ENCODE measurements around the gene MEGF9.

Gene MEGF9

DNA sequence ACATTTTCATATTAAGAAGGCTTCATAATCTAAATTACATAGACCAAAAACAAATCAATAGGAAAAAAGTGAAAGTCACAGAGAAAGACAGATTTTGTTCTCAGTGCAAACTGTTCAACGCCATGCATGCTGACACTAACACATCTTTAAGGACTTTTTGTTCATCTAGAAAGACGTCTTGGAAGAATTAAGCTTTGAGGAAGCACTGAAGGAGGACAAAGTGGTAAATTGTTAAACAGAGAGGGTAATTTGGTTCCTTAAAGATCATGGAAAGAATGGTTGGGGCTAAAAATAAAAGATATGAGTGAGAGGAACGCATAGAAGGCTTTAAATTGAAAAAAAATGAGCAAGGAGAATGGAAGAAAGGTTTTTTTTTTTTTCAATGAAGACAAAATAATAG lies 9.1 kb downstream of the MEGF9 start:
- no peak for DNase-seq (ENCODE audit: low spot score)

DNA sequence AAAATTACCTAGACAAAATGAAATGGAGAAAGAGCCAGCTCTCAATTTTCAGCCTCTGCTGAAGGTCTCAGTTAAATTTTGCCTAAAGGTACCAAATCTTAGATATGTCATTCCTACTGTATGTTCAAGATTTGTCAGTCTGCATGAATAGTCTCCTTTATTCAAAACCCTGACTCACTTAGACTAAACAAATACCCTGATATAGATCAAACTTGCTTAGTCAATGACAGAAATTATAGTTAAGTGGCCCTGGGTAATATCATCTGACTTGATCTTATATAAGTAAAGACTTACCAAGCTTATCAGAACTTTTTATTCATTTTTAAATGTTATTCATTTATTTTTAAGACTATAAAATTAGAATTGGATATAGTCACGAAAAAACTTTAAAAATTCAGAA lies 12.2 kb downstream of the MEGF9 start:
- DNase-seq (ENCODE audit: low spot score), result no peak

DNA sequence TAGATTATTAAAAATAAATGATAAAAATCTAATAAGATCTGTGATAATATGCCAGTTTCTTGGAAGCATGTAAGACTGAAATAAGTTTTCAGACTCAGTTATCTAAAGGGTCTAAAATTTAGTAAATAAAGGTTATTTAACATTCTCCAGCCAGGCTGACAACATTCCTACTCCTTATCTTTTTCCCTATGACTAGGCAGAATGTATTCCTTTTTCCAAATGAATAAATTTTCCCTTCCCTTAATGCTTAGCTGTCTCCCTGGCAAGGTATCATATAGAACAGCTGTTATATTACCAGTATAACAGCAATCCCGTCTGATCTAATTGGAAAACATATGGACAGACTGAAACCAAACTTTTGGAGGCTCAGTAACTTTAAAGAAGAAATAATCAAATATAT lies 13.0 kb downstream of the MEGF9 start:
- DNase-seq (ENCODE audit: low spot score), result no peak

DNA sequence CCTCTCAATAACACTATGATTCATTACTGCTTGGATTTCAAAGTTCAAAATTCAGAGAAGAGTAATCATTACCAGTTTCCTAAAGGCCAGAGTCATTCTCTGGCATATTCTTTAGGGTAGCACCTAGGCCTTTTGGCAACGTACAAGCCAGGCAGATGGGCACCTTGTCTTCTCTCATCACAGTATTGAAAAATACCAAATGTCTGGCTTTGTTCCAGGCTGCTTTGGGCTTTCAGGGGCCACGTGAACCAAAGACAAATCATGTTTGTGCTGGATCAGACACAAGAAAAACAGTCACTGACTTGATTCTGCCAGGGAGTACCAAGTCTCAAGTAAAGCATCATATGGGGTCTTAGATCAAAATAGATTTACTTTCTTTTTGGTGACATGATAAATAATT lies 15.5 kb downstream of the MEGF9 start:
- peak; percentile 56 for DNase-seq (ENCODE audit: low spot score)

DNA sequence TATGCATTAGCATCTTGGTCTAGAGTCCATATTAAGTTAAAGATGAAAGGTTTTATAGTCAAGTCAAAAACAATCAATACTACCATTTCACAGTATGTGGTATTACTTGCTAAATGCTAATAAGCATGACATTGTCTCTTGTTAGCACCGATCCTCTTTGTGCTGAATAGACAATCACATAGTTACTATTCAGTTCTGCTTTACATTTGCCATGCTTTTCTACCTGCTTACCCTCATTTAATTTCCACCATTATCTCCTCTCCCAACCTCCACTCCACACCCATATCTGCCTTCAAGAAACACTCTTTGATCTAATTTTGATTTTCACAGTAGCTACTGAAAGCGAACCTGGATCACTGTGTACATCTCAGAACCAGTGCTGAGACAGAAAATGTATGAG lies 16.8 kb downstream of the MEGF9 start:
- no peak for DNase-seq (ENCODE audit: low spot score)

DNA sequence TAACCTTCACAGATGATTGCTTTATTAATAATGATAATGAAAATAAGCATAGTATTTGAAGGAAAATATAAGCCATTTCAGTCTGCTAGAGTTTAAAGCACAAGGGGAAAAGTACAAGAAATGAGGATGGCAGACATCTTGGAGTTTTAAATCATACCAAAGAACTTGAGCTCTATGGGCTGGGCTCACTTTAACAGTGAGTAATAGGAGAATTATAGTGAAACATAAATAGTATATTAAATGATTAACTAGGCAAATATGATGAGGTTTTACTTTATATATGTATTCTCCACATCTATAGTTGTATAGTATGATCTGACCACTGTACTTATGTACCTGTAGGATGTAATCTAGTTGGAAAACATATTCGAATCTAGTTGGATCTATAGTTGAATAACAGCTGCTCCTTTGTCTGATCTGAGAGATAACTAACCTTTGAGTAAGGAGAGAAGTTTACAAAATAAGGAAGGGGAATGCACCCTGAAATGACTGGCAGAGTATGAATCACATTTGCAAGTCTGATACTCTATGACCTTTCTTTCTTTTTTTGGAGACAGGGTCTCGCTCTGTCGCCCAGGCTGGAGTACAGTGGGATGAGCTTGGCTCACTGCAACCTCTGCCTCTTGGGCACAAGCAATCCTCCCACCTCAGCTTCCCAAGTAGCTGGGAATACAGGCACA lies 17.6 kb downstream of the MEGF9 start:
- DNase-seq (ENCODE audit: low spot score), result no peak

DNA sequence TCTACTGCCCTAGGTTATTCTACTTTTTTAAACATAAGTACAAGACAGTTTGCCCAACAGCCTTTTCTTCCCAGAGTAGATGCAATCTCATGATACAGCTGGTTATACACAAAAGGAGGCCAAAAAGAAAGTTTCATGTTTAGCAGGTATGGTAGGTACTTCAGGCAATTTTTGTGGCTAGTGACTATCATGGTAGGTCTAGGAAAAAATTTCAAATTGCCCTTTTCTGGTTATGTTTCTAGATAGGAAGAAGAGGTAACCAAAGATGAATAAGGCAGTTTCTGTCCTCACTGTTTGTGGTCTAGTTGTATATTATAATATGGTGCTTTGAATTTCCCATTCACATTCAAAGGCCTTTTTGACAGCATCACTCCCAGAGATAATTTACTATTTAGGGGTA lies 19.7 kb downstream of the MEGF9 start:
- no peak for DNase-seq (ENCODE audit: low spot score)

DNA sequence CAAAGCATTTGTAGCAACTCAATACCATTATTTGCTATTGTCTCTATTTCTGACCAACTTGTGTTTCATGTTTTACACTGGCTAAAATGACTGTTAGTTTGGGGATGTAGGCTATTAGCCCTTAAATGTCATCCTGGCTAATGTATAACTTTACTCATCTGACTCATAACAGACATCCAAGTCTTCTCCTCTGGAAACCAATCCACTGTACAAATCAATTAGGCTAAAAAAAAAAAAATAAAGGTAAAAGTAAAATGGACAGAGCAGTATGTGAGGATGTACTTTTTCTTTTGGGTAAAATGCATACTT lies 20.6 kb downstream of the MEGF9 start:
- no peak for DNase-seq (ENCODE audit: low spot score)

DNA sequence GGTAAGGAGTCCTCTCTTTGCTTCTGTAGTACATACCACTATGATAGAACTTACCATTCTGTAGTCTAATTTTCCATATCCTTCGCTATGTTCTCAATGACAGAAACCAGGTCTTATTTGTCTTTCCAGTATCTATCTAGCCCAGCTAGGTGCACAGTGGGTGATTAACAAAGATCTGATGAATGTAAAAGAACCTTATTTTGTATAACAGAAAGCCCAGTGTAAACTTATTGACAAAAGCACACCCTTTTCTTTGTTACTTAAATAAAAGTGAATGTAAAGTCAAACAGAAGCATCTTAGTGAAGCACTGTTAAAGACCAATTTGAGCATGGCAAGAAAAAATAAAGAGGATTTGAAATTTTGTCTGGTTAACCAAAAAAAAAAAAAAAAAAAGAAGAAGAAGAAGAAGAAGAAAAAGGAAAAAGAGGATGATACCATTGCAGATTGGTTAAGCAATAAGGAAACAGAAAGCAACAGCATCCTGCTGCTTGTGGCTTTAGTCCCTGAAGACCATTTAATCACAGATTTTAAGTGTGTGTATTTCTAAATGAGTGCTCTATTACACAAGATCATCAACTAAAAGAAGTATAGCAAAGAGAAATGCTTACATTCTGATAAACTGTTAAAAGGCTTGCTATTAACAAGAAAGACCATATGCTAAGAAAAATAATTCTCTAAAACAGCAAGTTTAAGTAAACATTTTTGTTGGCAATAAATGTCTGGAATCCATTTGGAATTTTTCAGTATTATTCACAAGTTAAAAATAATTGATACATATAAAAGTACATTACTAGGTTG lies 21.2 kb downstream of the MEGF9 start:
- no peak for DNase-seq (ENCODE audit: low spot score)

DNA sequence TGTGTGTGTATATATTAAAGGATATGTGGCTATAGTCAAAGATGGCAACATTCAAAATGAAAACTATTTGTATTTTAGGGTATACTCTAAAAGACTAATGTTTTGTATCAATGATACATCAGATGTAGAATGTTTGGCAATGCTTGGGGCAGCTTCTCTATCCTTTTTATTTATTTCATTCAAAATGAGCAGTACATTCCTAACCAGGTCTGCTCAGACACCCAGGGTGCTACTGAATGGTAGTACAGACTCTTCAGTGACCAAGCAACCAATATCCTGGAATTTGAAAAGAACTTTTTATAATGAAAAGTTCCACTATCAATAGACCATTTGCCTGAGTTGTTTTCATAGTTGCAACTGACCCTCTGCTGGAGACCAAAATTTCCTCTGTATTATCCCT lies 23.9 kb downstream of the MEGF9 start:
- no peak for DNase-seq (ENCODE audit: low spot score)

DNA sequence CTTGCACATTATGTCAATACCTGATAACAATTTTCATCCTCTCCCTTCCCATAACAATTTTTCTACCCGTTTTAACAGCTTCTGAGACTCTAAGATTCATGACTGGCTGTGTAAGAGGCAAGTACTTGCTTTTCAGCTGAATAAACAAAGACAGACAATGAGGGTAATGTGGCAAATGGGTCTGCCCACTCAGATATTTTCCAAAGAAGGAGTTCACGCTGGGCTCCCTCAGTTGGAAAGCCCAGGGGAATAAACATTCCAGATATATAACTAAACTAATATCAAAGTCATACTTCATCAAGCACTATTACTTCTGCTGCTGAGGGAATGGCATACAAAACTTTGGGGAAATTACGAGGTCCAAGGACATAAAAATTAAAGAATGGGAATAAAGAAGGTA lies 24.4 kb downstream of the MEGF9 start:
- DNase-seq (ENCODE audit: low spot score), result no peak

DNA sequence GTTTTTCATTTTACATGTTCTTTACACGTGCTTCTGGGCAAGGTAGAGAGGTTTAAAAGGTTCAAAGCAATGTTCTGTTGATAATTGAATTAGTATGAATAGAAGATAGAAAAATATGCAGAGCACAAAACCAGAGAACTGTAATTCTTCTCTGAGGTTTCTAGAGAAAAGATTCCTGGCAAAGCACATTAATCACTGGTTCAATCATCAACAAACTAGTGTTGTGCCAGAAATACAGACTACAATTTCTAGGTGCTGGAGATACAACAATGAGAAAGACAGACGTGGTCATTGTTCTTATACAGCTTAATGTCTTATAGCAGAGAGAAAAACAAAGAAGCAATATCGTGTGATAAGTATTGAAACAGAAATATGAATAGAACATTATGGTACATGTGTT lies 25.5 kb downstream of the MEGF9 start:
- no peak for DNase-seq (ENCODE audit: low spot score)

DNA sequence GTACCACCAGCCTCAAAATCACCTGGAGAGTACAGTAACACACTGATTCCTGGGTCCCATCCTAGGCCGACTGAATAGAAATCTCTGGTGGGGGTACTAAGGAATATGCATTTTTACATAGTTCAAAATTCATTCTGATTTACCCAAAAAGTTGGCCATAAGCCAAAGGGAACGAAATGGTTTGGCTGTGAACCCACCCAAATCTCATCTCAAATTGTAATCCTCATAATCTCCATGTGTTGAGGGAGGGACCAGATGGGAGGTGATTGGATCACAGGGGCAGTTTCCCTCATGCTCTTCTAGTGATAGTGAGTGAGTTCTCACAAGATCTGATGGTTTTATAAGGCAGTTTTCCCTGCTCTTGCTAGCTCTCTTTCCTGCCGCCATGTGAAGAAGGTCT lies 31.1 kb downstream of the MEGF9 start:
- DNase-seq (ENCODE audit: low spot score), result peak; percentile 43

DNA sequence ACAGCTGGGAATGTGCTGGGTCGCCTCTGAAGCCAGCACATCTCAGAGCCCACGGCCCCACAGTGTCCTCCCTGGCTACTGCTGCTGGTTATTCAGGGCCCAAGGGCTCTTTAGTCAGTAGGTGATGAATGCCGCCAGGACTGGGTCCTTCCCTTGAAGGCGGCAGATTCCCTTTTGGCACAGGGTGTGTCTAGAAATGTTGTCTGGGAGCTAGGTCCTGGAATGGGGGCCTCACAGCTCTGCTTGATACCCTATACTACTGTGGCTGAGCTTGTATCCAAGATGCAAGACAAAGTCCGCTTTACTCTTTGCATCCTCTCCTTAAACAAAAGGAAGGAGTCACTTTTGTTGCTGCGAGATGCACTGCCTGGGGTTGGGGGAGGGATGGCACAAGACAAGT lies 33.1 kb downstream of the MEGF9 start:
- DNase-seq (ENCODE audit: low spot score), result no peak

DNA sequence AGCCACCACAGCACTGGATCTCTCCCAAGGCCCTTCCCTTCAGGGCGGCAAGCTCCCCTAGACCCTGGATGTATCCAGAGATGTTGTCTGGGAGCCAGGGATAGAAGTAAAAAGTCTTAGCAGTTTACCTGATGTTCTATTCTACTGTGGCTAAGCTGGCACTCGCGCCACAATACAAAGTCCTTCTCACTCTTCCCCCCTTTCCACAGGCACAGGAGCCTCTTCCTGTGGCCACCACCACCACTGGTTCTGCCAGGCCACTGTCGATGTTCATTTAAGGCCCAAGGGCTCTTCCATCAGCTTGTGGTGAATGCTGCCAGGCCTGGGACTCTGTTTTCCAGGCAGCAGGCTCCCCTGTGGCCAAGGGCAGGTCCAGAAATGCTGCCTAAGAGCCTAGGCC lies 33.7 kb downstream of the MEGF9 start:
- no peak for DNase-seq (ENCODE audit: low spot score)

DNA sequence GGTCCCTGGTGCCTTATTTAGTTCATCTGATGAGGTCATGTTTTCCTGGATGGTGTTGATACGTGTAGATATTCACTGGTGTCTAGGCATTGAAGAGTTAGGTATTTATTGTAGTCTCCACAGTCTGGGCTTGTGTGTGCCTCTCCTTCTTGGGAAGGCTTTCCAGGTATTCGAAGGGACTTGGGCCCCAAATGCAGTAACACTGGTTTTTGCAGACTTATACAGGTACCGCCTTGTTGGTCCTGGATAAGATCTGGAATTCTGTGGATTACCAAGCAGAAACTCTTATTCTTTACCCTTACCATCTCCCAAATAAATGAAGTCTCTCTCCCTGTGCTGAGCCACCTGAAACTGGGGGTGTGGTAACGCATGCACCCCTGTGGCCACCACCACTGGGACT lies 34.1 kb downstream of the MEGF9 start:
- DNase-seq (ENCODE audit: low spot score), result no peak

DNA sequence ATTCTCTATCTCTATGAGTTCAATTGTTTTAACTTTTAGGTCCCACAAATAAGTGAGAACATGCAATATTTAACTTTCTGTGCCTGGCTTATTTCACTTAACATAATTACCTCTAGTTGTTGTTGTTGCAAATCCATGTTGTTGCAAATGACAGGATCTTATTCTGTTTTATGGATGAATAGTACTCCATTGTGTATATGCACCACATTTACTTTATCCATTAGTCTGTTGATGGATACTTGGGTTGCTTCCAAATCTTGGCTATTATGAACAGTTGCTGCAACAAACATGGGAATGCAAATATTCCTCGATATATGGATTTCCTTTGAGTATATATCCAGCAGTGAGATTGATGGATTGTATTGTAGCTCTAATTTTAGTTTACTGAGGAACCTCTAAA lies 36.3 kb downstream of the MEGF9 start:
- DNase-seq (ENCODE audit: low spot score), result no peak

DNA sequence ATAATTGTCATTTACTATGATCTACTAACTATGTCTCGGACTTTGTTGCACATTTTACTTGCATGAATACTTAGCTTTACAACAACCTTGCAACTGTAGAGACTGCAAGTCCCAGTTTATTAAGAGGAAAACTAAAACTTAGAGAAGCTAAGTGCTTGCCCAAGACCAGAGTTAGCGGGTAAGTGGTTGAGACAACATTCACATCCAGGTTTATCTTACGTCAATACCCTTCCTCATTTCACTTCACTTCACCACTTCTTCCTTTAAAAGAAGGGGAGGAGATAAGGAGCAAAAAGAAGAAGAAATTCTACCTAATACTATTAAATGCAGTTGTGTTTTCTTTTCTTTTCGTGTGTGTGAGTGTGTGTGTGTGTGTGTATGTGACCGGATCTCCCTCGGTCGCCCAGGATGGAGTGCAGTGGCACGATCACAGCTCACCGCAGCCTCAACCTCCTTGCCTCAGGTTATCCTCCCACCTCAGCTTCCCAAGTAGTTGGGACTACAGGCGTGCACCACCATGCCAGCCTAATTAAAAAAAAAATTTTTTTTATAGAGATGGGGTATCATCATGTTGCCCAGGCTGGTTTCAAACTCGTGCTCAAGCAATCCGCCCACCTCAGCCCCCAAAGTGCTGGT lies 37.4 kb downstream of the MEGF9 start:
- DNase-seq (ENCODE audit: low spot score), result no peak

DNA sequence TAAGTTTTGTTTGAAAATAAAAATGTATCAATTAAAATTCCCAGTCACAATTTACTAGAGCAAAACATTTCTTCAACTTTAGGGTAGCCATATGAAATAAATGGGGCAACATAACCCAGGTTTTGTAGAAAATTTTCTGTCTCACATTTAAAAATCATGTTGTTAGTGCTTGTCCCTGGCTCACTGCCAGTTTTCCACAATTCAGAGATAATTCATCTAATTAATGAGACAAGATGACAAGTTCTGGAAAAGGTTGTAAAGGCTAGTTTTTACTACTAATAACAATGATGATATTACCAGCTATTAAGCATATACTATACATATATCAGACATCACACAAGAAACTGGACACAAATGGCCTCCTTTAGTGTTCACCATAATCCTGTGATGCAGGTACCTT lies 45.9 kb downstream of the MEGF9 start:
- no peak for DNase-seq (ENCODE audit: low spot score)

DNA sequence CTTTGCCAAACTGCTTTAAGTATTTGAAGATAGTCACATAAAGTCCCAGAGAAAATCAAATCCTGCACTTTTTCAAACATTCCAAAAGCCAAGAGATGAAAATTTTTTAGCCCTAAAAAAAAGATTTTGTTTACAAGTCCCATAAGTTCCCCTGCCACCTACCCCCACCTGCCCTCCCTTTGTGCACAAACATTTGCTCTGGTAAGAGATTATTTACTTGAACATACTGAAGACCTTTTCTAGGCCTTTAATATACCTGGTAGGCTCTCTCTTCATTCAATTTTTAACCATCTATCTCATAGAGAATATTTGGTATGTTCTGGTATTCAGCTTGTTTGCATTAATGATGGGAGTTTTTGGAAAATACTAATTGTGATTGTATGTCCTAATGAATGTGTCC lies 50.3 kb downstream of the MEGF9 start:
- DNase-seq (ENCODE audit: low spot score), result no peak

DNA sequence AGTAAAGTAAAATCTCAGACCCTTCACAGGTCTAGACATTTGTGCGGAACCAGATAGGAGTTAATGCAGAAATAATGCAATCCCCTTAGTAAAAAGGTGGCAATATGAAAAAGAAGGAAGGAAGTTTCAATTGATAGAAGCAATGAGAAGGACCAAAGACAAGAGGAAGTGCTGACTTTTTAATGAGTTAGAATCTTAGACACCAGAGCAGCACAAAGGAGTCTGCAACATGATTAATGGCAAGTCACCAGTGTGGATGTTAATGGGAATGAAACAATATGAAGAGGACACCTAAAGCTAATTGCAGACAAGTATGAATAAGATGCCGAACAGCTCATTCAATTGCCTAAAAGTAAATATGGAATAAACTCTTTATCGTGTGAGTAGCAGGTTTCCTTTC lies 50.9 kb downstream of the MEGF9 start:
- no peak for DNase-seq (ENCODE audit: low spot score)

DNA sequence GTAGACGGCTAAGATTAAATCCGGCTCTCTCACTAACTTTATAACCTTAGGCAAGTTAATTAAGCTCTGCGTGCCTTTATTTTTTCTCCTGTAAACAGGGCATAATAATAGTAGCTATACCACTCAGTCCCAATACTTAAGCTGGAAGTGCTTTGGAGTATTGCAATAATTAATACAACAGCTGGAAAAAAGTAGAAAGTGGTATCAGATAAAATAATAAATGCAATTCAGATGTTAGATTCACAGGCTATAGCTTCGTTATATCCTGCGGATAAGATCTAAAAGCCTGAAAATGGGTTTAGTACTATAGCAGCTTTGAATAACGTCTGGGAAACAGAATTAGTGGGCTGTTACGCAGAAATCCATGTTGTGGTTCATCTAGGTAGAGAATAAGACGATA lies 51.8 kb downstream of the MEGF9 start:
- DNase-seq (ENCODE audit: low spot score), result no peak

DNA sequence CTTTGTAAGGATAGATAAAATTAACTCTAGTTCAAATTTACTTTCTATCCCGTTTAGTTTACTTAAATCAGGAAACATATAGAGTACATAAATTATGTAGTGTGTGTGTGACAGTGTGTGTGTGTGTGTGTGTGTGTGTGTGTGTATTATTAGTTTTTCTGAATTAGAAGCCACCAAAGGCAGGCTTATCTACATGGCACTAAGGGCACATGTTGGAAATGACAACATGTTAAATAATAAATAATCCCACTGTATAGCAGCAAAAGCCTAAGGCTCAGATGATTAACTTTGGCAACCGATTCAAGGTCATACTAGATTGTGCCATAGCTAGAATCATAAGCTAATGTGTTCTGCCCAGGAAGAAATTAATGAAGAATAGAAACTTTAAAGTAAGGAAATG lies 54.6 kb downstream of the MEGF9 start:
- DNase-seq (ENCODE audit: low spot score), result no peak

DNA sequence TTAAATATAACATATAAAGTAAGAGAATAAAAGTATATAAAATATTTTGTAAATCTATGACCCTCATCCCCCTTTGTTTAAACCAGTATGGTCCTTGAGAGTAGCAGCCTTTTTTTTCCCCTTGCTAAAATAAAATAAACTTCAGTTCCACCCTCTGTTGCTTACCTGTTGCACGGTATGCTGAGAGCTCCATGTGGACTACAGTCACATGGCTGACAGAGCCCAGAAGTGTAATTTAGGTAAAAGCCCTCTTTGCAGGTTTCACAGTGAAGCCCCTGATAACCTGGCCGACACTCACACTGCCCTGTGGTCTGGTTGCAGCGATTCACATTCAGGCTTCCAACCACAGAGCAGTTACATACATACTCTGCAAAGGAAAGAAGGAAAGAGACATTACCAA lies 55.1 kb downstream of the MEGF9 start:
- DNase-seq (ENCODE audit: low spot score), result no peak

Measured in D341Med (cell line).